ENCODE data around the gene MEGF9.
A peak's percentile ranks its signal among the peaks of the same experiment; 100 is the strongest.

The MEGF9 gene

GRCh38 chr9:120702075-120702474 lies 12.2 kb downstream of the MEGF9 start:
- DNase-seq, result no peak

DNA sequence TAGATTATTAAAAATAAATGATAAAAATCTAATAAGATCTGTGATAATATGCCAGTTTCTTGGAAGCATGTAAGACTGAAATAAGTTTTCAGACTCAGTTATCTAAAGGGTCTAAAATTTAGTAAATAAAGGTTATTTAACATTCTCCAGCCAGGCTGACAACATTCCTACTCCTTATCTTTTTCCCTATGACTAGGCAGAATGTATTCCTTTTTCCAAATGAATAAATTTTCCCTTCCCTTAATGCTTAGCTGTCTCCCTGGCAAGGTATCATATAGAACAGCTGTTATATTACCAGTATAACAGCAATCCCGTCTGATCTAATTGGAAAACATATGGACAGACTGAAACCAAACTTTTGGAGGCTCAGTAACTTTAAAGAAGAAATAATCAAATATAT lies 13.0 kb downstream of the MEGF9 start:
- peak; percentile 85 for DNase-seq

- DNase-seq, result peak; percentile 96
Measured at GRCh38 chr9:120698766-120699165, 15.5 kb downstream of the MEGF9 start.

DNA sequence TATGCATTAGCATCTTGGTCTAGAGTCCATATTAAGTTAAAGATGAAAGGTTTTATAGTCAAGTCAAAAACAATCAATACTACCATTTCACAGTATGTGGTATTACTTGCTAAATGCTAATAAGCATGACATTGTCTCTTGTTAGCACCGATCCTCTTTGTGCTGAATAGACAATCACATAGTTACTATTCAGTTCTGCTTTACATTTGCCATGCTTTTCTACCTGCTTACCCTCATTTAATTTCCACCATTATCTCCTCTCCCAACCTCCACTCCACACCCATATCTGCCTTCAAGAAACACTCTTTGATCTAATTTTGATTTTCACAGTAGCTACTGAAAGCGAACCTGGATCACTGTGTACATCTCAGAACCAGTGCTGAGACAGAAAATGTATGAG lies 16.8 kb downstream of the MEGF9 start:
- DNase-seq, result no peak

DNA sequence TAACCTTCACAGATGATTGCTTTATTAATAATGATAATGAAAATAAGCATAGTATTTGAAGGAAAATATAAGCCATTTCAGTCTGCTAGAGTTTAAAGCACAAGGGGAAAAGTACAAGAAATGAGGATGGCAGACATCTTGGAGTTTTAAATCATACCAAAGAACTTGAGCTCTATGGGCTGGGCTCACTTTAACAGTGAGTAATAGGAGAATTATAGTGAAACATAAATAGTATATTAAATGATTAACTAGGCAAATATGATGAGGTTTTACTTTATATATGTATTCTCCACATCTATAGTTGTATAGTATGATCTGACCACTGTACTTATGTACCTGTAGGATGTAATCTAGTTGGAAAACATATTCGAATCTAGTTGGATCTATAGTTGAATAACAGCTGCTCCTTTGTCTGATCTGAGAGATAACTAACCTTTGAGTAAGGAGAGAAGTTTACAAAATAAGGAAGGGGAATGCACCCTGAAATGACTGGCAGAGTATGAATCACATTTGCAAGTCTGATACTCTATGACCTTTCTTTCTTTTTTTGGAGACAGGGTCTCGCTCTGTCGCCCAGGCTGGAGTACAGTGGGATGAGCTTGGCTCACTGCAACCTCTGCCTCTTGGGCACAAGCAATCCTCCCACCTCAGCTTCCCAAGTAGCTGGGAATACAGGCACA lies 17.6 kb downstream of the MEGF9 start:
- DNase-seq, result no peak

DNA sequence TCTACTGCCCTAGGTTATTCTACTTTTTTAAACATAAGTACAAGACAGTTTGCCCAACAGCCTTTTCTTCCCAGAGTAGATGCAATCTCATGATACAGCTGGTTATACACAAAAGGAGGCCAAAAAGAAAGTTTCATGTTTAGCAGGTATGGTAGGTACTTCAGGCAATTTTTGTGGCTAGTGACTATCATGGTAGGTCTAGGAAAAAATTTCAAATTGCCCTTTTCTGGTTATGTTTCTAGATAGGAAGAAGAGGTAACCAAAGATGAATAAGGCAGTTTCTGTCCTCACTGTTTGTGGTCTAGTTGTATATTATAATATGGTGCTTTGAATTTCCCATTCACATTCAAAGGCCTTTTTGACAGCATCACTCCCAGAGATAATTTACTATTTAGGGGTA lies 19.7 kb downstream of the MEGF9 start:
- DNase-seq, result no peak

- DNase-seq, result no peak
Measured at GRCh38 chr9:120693700-120694008, 20.6 kb downstream of the MEGF9 start.

GRCh38 chr9:120692901-120693699 lies 21.2 kb downstream of the MEGF9 start:
- no peak for DNase-seq

DNA sequence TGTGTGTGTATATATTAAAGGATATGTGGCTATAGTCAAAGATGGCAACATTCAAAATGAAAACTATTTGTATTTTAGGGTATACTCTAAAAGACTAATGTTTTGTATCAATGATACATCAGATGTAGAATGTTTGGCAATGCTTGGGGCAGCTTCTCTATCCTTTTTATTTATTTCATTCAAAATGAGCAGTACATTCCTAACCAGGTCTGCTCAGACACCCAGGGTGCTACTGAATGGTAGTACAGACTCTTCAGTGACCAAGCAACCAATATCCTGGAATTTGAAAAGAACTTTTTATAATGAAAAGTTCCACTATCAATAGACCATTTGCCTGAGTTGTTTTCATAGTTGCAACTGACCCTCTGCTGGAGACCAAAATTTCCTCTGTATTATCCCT lies 23.9 kb downstream of the MEGF9 start:
- DNase-seq, result no peak

- peak; percentile 45 for DNase-seq
Measured at GRCh38 chr9:120689860-120690259, 24.4 kb downstream of the MEGF9 start.

DNA sequence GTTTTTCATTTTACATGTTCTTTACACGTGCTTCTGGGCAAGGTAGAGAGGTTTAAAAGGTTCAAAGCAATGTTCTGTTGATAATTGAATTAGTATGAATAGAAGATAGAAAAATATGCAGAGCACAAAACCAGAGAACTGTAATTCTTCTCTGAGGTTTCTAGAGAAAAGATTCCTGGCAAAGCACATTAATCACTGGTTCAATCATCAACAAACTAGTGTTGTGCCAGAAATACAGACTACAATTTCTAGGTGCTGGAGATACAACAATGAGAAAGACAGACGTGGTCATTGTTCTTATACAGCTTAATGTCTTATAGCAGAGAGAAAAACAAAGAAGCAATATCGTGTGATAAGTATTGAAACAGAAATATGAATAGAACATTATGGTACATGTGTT lies 25.5 kb downstream of the MEGF9 start:
- DNase-seq, result no peak

DNA sequence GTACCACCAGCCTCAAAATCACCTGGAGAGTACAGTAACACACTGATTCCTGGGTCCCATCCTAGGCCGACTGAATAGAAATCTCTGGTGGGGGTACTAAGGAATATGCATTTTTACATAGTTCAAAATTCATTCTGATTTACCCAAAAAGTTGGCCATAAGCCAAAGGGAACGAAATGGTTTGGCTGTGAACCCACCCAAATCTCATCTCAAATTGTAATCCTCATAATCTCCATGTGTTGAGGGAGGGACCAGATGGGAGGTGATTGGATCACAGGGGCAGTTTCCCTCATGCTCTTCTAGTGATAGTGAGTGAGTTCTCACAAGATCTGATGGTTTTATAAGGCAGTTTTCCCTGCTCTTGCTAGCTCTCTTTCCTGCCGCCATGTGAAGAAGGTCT lies 31.1 kb downstream of the MEGF9 start:
- no peak for DNase-seq

- DNase-seq, result no peak
Measured at GRCh38 chr9:120681121-120681520, 33.1 kb downstream of the MEGF9 start.

DNA sequence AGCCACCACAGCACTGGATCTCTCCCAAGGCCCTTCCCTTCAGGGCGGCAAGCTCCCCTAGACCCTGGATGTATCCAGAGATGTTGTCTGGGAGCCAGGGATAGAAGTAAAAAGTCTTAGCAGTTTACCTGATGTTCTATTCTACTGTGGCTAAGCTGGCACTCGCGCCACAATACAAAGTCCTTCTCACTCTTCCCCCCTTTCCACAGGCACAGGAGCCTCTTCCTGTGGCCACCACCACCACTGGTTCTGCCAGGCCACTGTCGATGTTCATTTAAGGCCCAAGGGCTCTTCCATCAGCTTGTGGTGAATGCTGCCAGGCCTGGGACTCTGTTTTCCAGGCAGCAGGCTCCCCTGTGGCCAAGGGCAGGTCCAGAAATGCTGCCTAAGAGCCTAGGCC lies 33.7 kb downstream of the MEGF9 start:
- DNase-seq, result no peak

DNA sequence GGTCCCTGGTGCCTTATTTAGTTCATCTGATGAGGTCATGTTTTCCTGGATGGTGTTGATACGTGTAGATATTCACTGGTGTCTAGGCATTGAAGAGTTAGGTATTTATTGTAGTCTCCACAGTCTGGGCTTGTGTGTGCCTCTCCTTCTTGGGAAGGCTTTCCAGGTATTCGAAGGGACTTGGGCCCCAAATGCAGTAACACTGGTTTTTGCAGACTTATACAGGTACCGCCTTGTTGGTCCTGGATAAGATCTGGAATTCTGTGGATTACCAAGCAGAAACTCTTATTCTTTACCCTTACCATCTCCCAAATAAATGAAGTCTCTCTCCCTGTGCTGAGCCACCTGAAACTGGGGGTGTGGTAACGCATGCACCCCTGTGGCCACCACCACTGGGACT lies 34.1 kb downstream of the MEGF9 start:
- DNase-seq, result no peak

- no peak for DNase-seq
Measured at GRCh38 chr9:120677965-120678364, 36.3 kb downstream of the MEGF9 start.

DNA sequence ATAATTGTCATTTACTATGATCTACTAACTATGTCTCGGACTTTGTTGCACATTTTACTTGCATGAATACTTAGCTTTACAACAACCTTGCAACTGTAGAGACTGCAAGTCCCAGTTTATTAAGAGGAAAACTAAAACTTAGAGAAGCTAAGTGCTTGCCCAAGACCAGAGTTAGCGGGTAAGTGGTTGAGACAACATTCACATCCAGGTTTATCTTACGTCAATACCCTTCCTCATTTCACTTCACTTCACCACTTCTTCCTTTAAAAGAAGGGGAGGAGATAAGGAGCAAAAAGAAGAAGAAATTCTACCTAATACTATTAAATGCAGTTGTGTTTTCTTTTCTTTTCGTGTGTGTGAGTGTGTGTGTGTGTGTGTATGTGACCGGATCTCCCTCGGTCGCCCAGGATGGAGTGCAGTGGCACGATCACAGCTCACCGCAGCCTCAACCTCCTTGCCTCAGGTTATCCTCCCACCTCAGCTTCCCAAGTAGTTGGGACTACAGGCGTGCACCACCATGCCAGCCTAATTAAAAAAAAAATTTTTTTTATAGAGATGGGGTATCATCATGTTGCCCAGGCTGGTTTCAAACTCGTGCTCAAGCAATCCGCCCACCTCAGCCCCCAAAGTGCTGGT lies 37.4 kb downstream of the MEGF9 start:
- no peak for DNase-seq

- no peak for DNase-seq
Measured at GRCh38 chr9:120668399-120668798, 45.9 kb downstream of the MEGF9 start.

- no peak for DNase-seq
Measured at GRCh38 chr9:120663950-120664349, 50.3 kb downstream of the MEGF9 start.

DNA sequence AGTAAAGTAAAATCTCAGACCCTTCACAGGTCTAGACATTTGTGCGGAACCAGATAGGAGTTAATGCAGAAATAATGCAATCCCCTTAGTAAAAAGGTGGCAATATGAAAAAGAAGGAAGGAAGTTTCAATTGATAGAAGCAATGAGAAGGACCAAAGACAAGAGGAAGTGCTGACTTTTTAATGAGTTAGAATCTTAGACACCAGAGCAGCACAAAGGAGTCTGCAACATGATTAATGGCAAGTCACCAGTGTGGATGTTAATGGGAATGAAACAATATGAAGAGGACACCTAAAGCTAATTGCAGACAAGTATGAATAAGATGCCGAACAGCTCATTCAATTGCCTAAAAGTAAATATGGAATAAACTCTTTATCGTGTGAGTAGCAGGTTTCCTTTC lies 50.9 kb downstream of the MEGF9 start:
- DNase-seq, result no peak

DNA sequence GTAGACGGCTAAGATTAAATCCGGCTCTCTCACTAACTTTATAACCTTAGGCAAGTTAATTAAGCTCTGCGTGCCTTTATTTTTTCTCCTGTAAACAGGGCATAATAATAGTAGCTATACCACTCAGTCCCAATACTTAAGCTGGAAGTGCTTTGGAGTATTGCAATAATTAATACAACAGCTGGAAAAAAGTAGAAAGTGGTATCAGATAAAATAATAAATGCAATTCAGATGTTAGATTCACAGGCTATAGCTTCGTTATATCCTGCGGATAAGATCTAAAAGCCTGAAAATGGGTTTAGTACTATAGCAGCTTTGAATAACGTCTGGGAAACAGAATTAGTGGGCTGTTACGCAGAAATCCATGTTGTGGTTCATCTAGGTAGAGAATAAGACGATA lies 51.8 kb downstream of the MEGF9 start:
- no peak for DNase-seq

GRCh38 chr9:120659676-120660075 lies 54.6 kb downstream of the MEGF9 start:
- DNase-seq, result no peak

DNA sequence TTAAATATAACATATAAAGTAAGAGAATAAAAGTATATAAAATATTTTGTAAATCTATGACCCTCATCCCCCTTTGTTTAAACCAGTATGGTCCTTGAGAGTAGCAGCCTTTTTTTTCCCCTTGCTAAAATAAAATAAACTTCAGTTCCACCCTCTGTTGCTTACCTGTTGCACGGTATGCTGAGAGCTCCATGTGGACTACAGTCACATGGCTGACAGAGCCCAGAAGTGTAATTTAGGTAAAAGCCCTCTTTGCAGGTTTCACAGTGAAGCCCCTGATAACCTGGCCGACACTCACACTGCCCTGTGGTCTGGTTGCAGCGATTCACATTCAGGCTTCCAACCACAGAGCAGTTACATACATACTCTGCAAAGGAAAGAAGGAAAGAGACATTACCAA lies 55.1 kb downstream of the MEGF9 start:
- DNase-seq, result no peak

- DNase-seq, result no peak
Measured at GRCh38 chr9:120655005-120655622, 59.2 kb downstream of the MEGF9 start.

Data from NCI-H2171 treated with DMSO at 0.1 percent for 48 hours (cell line).